DOHH2 (cell line): ENCODE measurements around the gene FBRSL1.
"Not testable (repeated sequence)": the region's sequence is repeated elsewhere in the genome, so short reads cannot be mapped to it uniquely, and the experiment has no call there.

Experiments
- CTCF ChIP-seq: fragments of 200-600 bp; sonication (generic); IDR thresholded peaks from one replicate; pipeline ENCODE4 v1.5.1; 2014; ENCODE audit warnings: antibody characterized with exemption, mild to moderate bottlenecking, low read depth, low read length; ENCODE audit not compliant: poor library complexity, severe bottlenecking
- EZH2phosphoT487 ChIP-seq: fragments of 200-600 bp; sonication (generic); IDR thresholded peaks from 2 replicates; pipeline ENCODE4 v1.6.1; 2017; ENCODE audit warnings: borderline replicate concordance, mild to moderate bottlenecking, antibody characterized with exemption, low read length, moderate library complexity, mixed read lengths

GRCh38 chr12:132532711-132533583, 43.0 kb downstream of the FBRSL1 start:
- not testable (repeated sequence) for TF ChIP-seq CTCF, EZH2phosphoT487
